ENCODE measurements around the gene BRCA1. TPM values are rescaled to one million over a fixed set of nuclear protein-coding genes. Genes with fewer than 3 reads are reported as not detected.
"Not testable (repeated sequence)": the region's sequence is repeated elsewhere in the genome, so short reads cannot be mapped to it uniquely, and the experiment has no call there.

Gene BRCA1
- total RNA-seq, 1 donor from 2014 or later, result 17.2 TPM

DNA sequence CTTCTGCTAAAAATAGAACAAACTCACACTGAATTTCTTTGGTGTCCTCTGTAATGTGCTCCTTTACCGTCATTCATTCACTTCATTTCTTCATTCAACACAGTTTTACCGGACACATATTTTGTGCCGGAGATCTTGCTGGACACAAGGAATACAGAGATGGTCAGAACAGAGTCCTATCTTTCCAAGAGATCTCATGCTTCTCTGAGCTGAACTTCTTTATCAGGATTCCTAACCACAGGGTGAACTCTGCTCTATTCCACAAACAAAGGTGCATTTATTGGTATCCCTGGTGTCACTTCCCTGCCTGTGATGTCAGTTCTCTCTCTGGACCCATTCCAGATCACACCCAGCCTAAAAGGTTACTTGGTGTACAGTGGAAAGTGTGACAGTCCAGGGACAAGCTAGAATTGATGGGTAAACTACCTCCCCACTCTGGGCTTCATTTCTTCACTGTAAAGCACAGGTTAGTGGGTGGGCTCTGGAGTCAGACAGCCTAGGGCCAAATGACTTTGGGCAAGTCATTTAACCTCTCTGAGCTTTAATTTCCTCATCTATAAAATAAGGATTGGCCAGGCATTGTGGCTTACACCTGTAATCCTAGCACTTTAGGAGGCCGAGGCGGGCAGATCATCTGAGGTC is 114.4 kb downstream of the BRCA1 start:
- H3K4me3 ChIP-seq (ENCODE audit: low read length in 3 of 3), result no peak overlapping the region
- peak overlapping the region in 1 of 3 donors; percentile 14 for H3K9ac ChIP-seq (ENCODE audit: low read depth in 1 of 3, low read length in 3 of 3)
- H3K27me3 ChIP-seq (ENCODE audit: control insufficient read depth in 3 of 3, insufficient read depth in 3 of 3, low read length in 3 of 3), result no peaks in the 10 kb centered on the region
- no peak overlapping the region for H3K27ac ChIP-seq (ENCODE audit: low read depth, low read length)
- peaks cover 10 to 20% (median 18%) of the 10 kb centered on the region in 3 donors for H3K36me3 ChIP-seq (ENCODE audit: control insufficient read depth in 3 of 3, insufficient read depth in 3 of 3, low read length in 3 of 3)
- H3K9me3 ChIP-seq (ENCODE audit: control insufficient read depth in 3 of 3, low read length in 3 of 3), result no peaks in the 10 kb centered on the region
- H3K4me1 ChIP-seq (ENCODE audit: control insufficient read depth in 3 of 3, insufficient read depth in 3 of 3, low read length in 3 of 3), result peaks cover 21 to 26% (median 25%) of the 10 kb centered on the region in 3 donors

DNA sequence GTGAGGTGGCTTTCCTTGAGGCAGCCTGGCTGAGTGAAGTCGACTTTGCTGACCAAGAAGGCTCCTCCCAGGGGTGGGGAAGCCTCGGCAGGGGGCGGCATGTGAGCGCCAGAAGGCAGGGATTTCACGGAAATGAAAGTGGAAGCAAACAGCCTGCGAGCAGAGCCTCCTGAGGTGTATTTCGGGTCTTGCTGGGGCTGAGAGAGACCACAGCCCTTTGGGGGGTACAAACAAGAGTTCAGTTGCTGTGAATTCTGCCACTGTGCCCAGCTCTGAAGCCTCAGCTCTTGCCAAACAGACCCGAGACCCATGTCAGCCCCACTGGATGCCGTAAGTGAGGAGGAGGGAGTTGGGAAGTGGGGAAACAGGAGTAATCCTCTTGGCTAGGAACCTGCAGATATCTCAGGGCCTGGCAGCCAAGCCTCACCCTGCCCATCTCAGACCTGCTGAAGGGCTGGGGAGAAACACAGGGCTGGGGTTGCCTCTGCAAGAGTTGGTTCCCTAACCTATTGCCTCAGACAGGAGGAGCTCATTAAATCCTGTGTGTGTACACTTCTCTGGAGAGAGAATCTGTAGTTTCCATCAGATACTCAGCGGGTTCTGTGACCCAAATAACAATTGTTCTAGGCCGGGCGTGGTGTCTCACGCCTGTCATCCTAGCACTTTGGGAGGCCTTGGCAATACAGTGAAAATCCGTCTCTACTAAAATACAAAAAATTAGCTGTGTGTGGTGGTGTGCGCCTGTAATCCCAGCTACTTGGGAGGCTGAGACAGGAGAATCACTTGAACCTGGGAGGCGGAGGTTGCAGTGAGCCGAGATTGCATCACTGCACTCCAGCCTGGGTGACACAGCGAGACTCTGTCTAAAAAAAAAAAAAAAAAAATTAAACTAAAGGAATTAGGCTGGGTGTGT is 118.3 kb downstream of the BRCA1 start, which contains the start of gene IFI35:
Gene IFI35 (plus strand): TSS at position 146 of the 913 bp plus-strand sequence. CDS start 164 bp downstream, at position 310.
- peak within 1 kb of the TSS; percentile 89 for H3K27ac ChIP-seq (ENCODE audit: low read depth, low read length)
- H3K27me3 ChIP-seq (ENCODE audit: control insufficient read depth in 3 of 3, insufficient read depth in 3 of 3, low read length in 3 of 3), result no peaks in the 10 kb centered on the region
- peaks cover 12 to 19% (median 15%) of the 10 kb centered on the region in 3 donors for H3K36me3 ChIP-seq (ENCODE audit: control insufficient read depth in 3 of 3, insufficient read depth in 3 of 3, low read length in 3 of 3)
- H3K9ac ChIP-seq (ENCODE audit: low read depth in 1 of 3, low read length in 3 of 3), result peak within 1 kb of the TSS; percentile 90 to 96 (median 92)
- H3K4me3 ChIP-seq (ENCODE audit: low read length in 3 of 3), result peak within 1 kb of the TSS; percentile 81 to 89 (median 82)
- H3K9me3 ChIP-seq (ENCODE audit: control insufficient read depth in 3 of 3, low read length in 3 of 3), result no peaks in the 10 kb centered on the region
- H3K4me1 ChIP-seq (ENCODE audit: control insufficient read depth in 3 of 3, insufficient read depth in 3 of 3, low read length in 3 of 3), result peaks cover 7 to 11% (median 10%) of the 10 kb centered on the region in 3 donors

DNA sequence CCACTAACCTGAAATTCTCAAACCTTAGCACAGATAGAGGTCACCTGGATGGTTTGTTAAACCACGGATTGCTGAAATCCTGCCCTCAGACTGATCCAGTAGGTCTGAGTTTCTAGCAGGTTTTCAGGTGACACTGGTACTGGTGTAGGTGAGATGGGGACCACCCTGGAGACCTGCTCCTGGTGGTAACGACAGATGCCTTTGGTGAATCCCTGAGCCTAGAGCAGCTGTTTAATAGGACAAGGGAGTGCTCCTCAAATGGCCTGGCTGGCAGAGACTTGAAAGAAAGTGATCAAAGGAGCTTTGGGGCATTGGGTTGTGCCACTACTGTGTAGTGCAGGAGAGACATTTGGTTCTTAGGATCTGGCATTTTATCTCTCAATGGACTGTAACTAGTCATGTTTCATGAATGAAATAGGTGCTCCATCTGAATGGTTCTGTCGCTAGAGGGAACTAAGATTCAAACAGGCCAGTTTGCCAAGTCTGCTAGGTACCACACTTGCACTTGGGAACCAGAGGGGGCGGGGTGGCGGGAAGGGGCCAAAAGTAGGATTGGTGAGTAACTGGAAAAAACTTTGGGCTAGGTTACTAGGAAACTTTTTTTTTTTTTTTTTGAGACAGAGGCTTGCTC is 121.5 kb downstream of the BRCA1 start:
- Histone ChIP-seq H3K36me3 (ENCODE audit: control insufficient read depth in 3 of 3, insufficient read depth in 3 of 3, low read length in 3 of 3) (peaks cover 31 to 38% (median 32%) of the 10 kb centered on the region in 3 donors), H3K27ac (ENCODE audit: low read depth, low read length) (no peak overlapping the region), H3K27me3 (ENCODE audit: control insufficient read depth in 3 of 3, insufficient read depth in 3 of 3, low read length in 3 of 3) (no peaks in the 10 kb centered on the region), H3K4me3 (ENCODE audit: low read length in 3 of 3) (no peak overlapping the region), H3K9me3 (ENCODE audit: control insufficient read depth in 3 of 3, low read length in 3 of 3) (no peaks in the 10 kb centered on the region), H3K4me1 (ENCODE audit: control insufficient read depth in 3 of 3, insufficient read depth in 3 of 3, low read length in 3 of 3) (peaks cover 17 to 26% (median 18%) of the 10 kb centered on the region in 3 donors), H3K9ac (ENCODE audit: low read depth in 1 of 3, low read length in 3 of 3) (no peak overlapping the region)

DNA sequence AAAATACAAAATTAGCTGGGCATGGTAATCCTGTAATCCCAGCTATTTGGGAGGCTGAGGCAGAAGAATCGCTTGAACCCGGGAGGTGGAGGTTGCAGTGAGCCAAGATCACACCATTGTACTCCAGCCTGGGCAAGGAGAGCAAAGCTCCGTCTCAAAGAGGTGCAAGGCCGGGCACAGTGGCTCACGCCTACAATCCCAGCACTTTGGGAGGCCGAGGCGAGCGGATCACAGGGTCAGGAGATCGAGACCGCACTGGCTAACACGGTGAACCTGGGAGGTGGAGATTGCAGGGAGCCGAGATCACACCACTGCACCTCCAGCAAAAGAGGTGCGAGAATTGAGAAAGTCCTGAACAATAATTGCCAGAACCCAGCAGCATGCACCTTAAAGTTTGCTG is 124.3 kb downstream of the BRCA1 start:
- not testable (repeated sequence) for H3K27ac ChIP-seq (ENCODE audit: low read depth, low read length); H3K4me3 ChIP-seq (ENCODE audit: low read length in 3 of 3); H3K9me3 ChIP-seq (ENCODE audit: control insufficient read depth in 3 of 3, low read length in 3 of 3); H3K9ac ChIP-seq (ENCODE audit: low read depth in 1 of 3, low read length in 3 of 3); H3K27me3 ChIP-seq (ENCODE audit: control insufficient read depth in 3 of 3, insufficient read depth in 3 of 3, low read length in 3 of 3)
- H3K4me1 ChIP-seq (ENCODE audit: control insufficient read depth in 3 of 3, insufficient read depth in 3 of 3, low read length in 3 of 3), result peaks cover 9 to 18% (median 12%) of the 10 kb centered on the region in 3 donors
- peaks cover 31 to 41% (median 32%) of the 10 kb centered on the region in 3 donors for H3K36me3 ChIP-seq (ENCODE audit: control insufficient read depth in 3 of 3, insufficient read depth in 3 of 3, low read length in 3 of 3)

DNA sequence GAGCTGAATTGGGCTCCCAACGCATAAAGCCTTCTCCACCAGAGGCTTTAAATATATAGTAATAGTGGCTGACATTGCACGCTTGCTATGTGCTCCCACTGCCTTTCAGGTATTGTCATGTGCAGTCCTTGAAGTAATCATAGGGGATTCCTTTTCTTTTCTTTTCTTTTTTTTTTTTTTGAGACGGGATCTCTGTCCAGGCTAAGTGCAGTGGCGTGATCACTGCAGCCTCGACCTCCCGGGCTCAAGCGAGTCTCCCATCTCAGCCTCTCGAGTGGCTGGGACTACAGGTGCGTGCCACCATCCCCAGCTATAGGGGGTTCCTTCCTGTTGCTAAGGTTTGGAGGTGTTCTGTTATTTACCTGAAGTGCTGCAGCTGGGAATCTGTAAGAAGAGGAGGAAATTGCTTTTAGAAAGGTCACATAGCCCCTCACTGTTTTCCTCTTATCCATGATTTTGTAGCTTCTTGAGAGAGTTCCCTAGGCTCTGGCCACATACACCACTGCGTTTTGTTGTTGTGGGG is 126.1 kb downstream of the BRCA1 start:
- Histone ChIP-seq H3K9ac (ENCODE audit: low read depth in 1 of 3, low read length in 3 of 3) (peak overlapping the region; percentile 97 to 100 (median 98)), H3K4me1 (ENCODE audit: control insufficient read depth in 3 of 3, insufficient read depth in 3 of 3, low read length in 3 of 3) (peaks cover 9 to 18% (median 12%) of the 10 kb centered on the region in 3 donors), H3K27ac (ENCODE audit: low read depth, low read length) (peak overlapping the region; percentile 90), H3K4me3 (ENCODE audit: low read length in 3 of 3) (peak overlapping the region; percentile 90 to 98 (median 97)), H3K9me3 (ENCODE audit: control insufficient read depth in 3 of 3, low read length in 3 of 3) (no peaks in the 10 kb centered on the region), H3K36me3 (ENCODE audit: control insufficient read depth in 3 of 3, insufficient read depth in 3 of 3, low read length in 3 of 3) (peaks cover 32 to 41% (median 36%) of the 10 kb centered on the region in 3 donors), H3K27me3 (ENCODE audit: control insufficient read depth in 3 of 3, insufficient read depth in 3 of 3, low read length in 3 of 3) (no peaks in the 10 kb centered on the region)

DNA sequence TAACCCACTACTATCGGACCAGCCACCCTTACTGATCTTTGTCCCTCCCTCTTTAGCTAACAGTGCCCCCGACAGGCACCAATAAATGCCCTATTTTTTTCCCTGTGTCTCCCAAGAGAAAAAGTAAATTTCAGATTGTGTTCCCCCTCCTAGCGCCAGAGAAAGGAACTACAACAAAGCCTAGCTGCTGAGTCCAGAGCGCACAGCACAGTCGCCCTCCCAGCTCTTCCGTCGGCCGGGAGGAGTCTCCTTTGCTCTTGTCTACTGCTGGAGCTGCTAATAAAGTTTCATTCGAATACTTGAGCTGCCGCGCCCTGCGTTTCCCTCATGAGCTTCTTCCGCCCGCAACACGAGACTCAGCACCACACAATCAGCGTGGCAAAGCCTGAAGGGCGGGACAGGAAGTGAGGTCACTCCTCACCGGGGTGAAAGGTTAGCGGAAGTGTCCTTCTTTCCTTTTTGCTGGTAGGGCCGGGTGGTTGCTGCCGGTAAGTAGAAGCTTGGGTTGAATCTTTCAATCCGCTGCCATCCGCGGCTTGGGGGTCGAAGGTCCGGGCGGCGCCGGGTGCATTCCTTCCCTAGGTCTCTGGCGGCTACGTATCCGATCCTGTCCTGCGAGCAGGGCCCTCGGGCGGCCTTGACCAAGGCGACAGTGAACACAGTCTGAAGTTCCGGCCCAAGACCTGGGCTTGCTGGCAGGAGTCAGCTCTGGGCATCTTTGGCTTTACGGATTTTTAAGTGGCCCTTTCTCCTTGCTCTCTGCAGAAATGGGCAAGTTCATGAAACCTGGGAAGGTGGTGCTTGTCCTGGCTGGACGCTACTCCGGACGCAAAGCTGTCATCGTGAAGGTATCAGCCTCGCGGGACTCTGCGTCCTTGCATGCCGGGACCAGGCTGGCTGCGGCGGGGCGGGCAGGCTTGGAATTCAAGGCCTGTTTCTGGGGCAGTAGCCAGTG is 126.9 kb downstream of the BRCA1 start, which contains the start of gene RPL27:
Gene RPL27 (plus strand): TSS at position 436 of the 955 bp plus-strand sequence. CDS start 332 bp downstream, at position 768.
- no peaks in the 10 kb centered on the region for H3K27me3 ChIP-seq (ENCODE audit: control insufficient read depth in 3 of 3, insufficient read depth in 3 of 3, low read length in 3 of 3)
- H3K9me3 ChIP-seq (ENCODE audit: control insufficient read depth in 3 of 3, low read length in 3 of 3), result no peaks in the 10 kb centered on the region
- peak within 1 kb of the TSS; percentile 90 to 98 (median 97) for H3K4me3 ChIP-seq (ENCODE audit: low read length in 3 of 3)
- H3K27ac ChIP-seq (ENCODE audit: low read depth, low read length), result peak within 1 kb of the TSS; percentile 90
- H3K36me3 ChIP-seq (ENCODE audit: control insufficient read depth in 3 of 3, insufficient read depth in 3 of 3, low read length in 3 of 3), result peaks cover 29 to 37% (median 31%) of the 10 kb centered on the region in 3 donors
- peak within 1 kb of the TSS; percentile 97 to 100 (median 98) for H3K9ac ChIP-seq (ENCODE audit: low read depth in 1 of 3, low read length in 3 of 3)
- peaks cover 9 to 18% (median 12%) of the 10 kb centered on the region in 3 donors for H3K4me1 ChIP-seq (ENCODE audit: control insufficient read depth in 3 of 3, insufficient read depth in 3 of 3, low read length in 3 of 3)

DNA sequence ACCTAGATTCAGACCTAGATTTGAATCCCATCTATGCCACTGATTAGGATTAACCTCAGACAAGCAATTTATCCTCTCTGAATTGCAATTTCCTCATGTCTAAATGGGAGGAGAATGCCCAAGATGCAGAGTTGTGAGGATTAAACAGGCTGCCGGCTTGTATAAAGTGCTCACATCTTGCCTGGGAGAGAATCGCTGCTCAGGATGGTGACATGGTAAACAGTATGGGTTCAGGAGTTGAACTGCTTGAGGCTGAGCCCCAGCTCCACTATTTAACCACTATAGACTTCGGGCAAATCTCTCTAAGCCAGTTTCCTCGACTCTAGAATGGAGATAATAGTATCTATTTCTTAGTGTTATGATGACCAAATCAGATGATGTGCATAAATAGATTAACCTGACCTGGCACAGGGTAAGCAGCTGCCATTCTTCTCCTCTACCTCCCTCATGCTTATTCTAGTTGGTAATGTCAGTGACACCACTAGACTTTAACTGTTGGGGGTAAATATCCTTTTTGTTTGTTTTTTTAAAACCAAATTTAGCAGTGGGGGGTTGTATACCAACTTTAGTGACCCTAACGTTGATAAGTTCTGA is 127.7 kb downstream of the BRCA1 start:
- peak overlapping the region; percentile 52 to 74 (median 72) for H3K9ac ChIP-seq (ENCODE audit: low read depth in 1 of 3, low read length in 3 of 3)
- H3K9me3 ChIP-seq (ENCODE audit: control insufficient read depth in 3 of 3, low read length in 3 of 3), result no peaks in the 10 kb centered on the region
- H3K27ac ChIP-seq (ENCODE audit: low read depth, low read length), result peak overlapping the region; percentile 87
- H3K36me3 ChIP-seq (ENCODE audit: control insufficient read depth in 3 of 3, insufficient read depth in 3 of 3, low read length in 3 of 3), result peaks cover 30 to 35% (median 33%) of the 10 kb centered on the region in 3 donors
- no peaks in the 10 kb centered on the region for H3K27me3 ChIP-seq (ENCODE audit: control insufficient read depth in 3 of 3, insufficient read depth in 3 of 3, low read length in 3 of 3)
- H3K4me1 ChIP-seq (ENCODE audit: control insufficient read depth in 3 of 3, insufficient read depth in 3 of 3, low read length in 3 of 3), result peaks cover 9 to 18% (median 12%) of the 10 kb centered on the region in 3 donors
- peak overlapping the region; percentile 49 to 90 (median 52) for H3K4me3 ChIP-seq (ENCODE audit: low read length in 3 of 3)

Measured in skeletal muscle tissue (tissue), 4 donors.